ENCODE results near the gene SNX32.
A peak's percentile ranks its signal among the peaks of the same experiment; 100 is the strongest.

The SNX32 gene

DNA sequence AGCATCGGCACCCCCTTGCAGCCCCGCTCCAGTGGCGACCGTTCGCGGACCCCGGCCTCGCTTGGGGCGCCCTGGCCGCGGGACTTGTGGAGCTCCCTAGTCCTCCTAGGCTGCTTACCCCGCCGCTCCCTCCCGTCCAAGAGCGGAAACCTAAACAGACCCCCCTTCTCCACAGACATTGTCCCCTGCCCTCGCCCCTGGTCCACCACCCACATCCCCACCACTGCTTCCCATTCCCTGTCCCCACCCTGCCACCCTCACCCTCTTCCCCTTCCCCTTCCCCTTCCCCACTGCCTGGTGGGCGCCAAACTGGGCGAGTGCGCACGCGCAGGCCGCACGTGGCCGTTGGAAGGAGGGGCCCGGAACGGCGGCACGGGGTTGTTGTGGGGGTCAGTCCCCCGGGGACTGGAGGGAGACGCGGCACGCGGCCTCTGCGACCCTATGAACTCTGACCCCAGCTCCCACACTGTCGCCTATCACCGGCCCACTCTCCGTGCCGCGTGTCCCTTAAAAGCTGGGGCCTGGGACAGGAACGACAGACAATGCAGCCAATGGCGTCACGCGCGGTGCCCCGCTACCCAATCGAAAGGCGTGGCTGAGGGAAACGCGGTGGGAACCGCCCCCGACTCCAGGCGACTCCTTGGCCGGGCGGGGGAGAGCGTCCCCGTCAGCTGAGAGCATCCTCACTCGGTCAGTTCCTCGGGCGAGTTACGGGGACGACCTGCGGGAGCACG lies at the start of gene SNX32:
TSS of gene SNX32 (plus strand) at position 667 of the 734 bp plus-strand sequence. CDS start 103 bp downstream, outside the sequence.
- peaks cover 11 to 21% of the 10 kb centered on the region in 2 donors for H3K4me1 ChIP-seq (ENCODE audit: control insufficient read depth in 1 of 2, insufficient read depth in 2 of 2, low read length in 2 of 2)
- no peaks in the 10 kb centered on the region for H3K36me3 ChIP-seq (ENCODE audit: control insufficient read depth in 1 of 2, insufficient read depth in 2 of 2, low read length in 2 of 2)
- peak within 1 kb of the TSS; percentile 62 to 69 for H3K9ac ChIP-seq (ENCODE audit: low read depth in 1 of 2, low read length in 2 of 2)
- peak within 1 kb of the TSS; percentile 79 to 88 for H3K4me3 ChIP-seq (ENCODE audit: low read depth in 1 of 2, low read length in 2 of 2)
- H3K27me3 ChIP-seq (ENCODE audit: control insufficient read depth in 1 of 2, insufficient read depth in 2 of 2, low read length in 2 of 2) = no peaks in the 10 kb centered on the region
- H3K27ac ChIP-seq (ENCODE audit: low read depth, low read length) = no peak within 1 kb of the TSS
- H3K9me3 ChIP-seq (ENCODE audit: control insufficient read depth in 1 of 2, low read length in 2 of 2) = no peaks in the 10 kb centered on the region

DNA sequence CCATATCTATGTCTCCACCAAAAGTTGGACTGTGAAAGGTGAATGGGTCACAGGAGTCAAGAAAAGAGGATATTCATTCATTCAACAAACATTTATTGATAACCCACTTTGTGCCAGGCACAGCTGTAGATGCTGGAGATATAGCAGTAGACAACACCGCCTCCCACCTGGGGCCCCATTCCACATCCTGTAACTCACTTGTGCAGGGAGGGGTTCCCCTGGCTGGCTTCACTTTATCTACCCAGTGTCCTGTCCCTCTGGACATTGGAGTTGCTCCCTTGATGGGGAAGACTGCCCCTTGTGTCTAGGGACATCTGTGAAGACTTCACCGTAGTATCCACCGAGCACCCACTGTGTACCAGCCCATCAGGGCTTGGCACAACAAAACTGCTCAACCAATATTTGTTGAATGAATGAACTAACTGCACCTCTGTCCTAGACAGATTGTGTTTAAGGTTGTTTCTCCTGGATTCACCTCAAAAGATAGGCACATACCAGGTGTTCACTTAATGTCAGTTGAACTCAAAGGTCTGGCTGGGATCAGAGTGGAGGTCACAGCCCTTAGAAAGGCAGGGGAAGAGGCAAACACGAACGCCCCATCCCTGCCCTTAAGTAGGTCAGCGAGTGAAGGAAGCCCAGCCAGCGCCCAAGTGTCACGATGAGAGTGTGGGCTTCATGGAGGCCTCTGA lies 48.3 kb upstream of the SNX32 start:
- Histone ChIP-seq H3K27me3 (ENCODE audit: control insufficient read depth in 1 of 2, insufficient read depth in 2 of 2, low read length in 2 of 2) (peaks cover 4 to 5% of the 10 kb centered on the region in 2 donors), H3K9ac (ENCODE audit: low read depth in 1 of 2, low read length in 2 of 2) (no peak overlapping the region), H3K9me3 (ENCODE audit: control insufficient read depth in 1 of 2, low read length in 2 of 2) (no peaks in the 10 kb centered on the region), H3K36me3 (ENCODE audit: control insufficient read depth in 1 of 2, insufficient read depth in 2 of 2, low read length in 2 of 2) (peaks cover 0 to 3% of the 10 kb centered on the region in 2 donors), H3K27ac (ENCODE audit: low read depth, low read length) (no peak overlapping the region), H3K4me1 (ENCODE audit: control insufficient read depth in 1 of 2, insufficient read depth in 2 of 2, low read length in 2 of 2) (peaks cover 24 to 29% of the 10 kb centered on the region in 2 donors), H3K4me3 (ENCODE audit: low read depth in 1 of 2, low read length in 2 of 2) (no peak overlapping the region)

DNA sequence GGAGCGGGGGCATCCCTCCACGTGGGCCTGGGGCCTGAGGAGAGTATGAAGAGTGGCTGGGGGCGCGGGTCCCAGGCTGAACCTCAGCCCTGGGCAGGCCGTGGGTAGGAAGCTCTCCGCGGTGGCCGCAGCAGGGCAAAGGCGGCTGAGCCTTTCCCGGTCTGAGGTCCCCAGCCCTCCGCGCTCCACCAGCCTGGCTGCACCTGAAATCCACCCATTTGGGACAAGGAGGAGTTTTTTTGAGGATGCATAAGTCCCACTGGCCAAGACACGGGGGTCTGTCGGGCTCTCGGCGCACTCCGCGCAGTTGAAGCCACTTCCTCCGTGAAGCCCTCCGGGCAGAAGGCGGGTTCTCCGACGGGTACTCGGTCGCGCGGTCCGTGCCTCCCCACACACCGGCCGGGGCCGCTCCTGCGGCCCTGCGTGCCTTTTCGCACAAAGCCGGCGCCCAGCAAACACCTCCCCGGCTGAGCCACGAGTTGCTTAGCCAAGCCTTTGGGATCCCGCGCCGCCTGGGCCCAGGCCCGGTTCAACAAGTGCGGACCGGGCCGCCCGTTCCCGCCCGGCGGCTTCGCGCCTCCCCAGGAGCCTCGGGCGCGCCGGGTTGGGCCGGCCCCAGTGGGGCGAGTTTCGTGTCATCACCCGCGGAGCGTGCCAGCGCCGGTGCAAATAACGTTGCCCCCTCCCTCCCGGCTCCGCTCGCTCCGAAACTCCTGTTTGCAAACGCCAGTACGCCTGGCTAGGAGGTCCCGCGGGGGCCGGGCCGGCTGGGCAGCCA lies 47.6 kb upstream of the SNX32 start:
- H3K9ac ChIP-seq (ENCODE audit: low read depth in 1 of 2, low read length in 2 of 2) = no peak overlapping the region
- H3K27ac ChIP-seq (ENCODE audit: low read depth, low read length) = no peak overlapping the region
- H3K27me3 ChIP-seq (ENCODE audit: control insufficient read depth in 1 of 2, insufficient read depth in 2 of 2, low read length in 2 of 2) = peaks cover 4 to 5% of the 10 kb centered on the region in 2 donors
- H3K36me3 ChIP-seq (ENCODE audit: control insufficient read depth in 1 of 2, insufficient read depth in 2 of 2, low read length in 2 of 2) = peaks cover 0 to 3% of the 10 kb centered on the region in 2 donors
- H3K4me3 ChIP-seq (ENCODE audit: low read depth in 1 of 2, low read length in 2 of 2) = peak overlapping the region; percentile 36 to 40
- peaks cover 31 to 36% of the 10 kb centered on the region in 2 donors for H3K4me1 ChIP-seq (ENCODE audit: control insufficient read depth in 1 of 2, insufficient read depth in 2 of 2, low read length in 2 of 2)
- no peaks in the 10 kb centered on the region for H3K9me3 ChIP-seq (ENCODE audit: control insufficient read depth in 1 of 2, low read length in 2 of 2)

DNA sequence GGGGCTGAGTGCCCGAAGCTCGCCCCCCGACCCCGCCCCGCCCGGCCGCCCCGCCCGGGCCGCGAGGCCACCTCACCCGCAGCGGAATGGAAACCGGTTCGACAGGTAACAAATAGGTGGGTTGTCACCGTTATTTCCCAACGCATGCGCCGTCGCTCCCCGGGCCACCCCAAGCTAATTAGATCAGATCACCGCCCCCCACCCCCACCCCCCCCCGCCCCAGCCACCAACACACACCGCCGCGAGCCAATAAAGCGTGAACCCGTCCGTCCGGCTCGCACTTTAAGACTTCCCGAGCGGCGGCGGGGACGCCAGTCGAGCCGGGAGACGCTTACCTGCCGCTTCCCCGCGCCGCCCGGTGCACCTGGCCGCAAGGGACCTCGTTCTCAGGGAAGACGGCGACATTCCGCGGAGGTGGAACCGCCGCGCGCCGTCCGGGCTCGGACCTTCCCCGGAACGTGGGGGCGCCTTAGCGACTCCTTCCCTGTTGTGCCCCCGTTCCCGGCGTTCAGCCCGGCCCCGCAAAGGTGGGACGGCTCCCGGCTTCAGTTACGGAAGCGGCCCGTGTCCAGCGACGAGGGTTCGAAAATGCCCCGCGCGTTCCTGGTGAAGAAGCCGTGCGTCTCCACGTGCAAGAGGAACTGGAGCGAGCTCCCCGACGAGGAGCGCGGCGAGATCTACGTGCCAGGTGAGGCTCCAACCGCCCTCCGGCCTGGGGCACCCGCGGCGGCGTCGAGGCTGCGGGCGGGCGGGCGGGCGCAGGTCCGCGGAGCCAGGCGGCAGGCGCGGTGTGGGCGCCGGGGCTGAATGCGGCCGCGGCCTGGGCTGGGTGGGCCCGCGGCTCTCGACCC lies 46.8 kb upstream of the SNX32 start, which contains the start of gene OVOL1:
TSS of gene OVOL1 (plus strand) at position 278 of the 851 bp plus-strand sequence. CDS start at position 589, 311 bp downstream.
- Histone ChIP-seq H3K36me3 (ENCODE audit: control insufficient read depth in 1 of 2, insufficient read depth in 2 of 2, low read length in 2 of 2) (peaks cover 0 to 3% of the 10 kb centered on the region in 2 donors), H3K4me3 (ENCODE audit: low read depth in 1 of 2, low read length in 2 of 2) (peak within 1 kb of the TSS; percentile 82 to 85), H3K9ac (ENCODE audit: low read depth in 1 of 2, low read length in 2 of 2) (peak within 1 kb of the TSS; percentile 83 to 91), H3K9me3 (ENCODE audit: control insufficient read depth in 1 of 2, low read length in 2 of 2) (no peaks in the 10 kb centered on the region), H3K27ac (ENCODE audit: low read depth, low read length) (peak within 1 kb of the TSS; percentile 81), H3K27me3 (ENCODE audit: control insufficient read depth in 1 of 2, insufficient read depth in 2 of 2, low read length in 2 of 2) (peaks cover 4 to 5% of the 10 kb centered on the region in 2 donors), H3K4me1 (ENCODE audit: control insufficient read depth in 1 of 2, insufficient read depth in 2 of 2, low read length in 2 of 2) (peaks cover 39 to 40% of the 10 kb centered on the region in 2 donors)

DNA sequence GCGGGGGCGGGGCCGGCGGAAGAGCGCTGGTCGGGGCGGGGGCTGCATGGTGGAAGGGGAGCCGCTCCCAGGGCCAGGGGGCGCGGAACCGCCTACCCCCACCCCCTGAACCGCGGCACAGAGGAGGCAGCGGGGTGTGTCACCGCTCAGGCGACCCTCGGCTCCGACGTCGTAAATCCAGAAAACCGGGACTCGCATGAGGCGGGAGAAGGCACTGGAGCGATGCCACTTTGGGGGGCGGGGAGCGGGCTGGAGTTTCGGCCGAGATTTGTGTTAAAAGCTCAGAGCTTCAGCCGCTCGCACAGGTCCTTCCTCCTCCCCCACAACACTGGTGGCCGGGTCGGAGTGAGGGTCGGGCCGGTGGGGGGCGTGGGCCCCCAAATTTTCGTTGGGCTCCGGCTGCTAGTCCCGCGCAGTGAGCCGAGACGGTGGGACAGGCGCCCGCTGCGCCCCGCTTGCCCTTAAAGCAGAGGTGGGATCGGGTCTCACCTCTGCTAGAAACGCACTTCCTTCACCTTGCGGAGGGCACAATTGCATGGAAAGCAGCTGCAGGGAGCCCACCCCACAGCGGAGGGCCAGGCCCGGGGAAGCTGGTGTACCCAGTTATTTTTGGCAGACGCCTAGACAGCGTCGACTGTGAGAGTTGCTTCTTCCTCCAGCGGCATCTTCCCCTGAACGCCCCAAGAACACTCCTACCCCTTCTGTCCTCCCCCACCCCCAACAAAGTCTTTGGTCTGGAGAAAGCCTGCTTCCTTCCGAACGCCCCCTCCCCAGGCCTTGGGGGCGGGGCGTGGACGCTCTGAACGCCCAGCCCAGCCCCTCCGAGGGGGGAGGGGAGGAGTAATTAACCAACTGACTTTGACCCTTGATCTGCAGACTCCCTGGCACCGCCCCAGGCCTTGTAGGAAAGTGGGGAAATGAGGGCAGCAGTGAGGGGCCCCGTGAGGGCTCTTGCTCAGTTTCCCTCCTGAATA lies 45.8 kb upstream of the SNX32 start:
- Histone ChIP-seq H3K4me3 (ENCODE audit: low read depth in 1 of 2, low read length in 2 of 2) (peak overlapping the region; percentile 82 to 85), H3K9ac (ENCODE audit: low read depth in 1 of 2, low read length in 2 of 2) (peak overlapping the region; percentile 83 to 91)

DNA sequence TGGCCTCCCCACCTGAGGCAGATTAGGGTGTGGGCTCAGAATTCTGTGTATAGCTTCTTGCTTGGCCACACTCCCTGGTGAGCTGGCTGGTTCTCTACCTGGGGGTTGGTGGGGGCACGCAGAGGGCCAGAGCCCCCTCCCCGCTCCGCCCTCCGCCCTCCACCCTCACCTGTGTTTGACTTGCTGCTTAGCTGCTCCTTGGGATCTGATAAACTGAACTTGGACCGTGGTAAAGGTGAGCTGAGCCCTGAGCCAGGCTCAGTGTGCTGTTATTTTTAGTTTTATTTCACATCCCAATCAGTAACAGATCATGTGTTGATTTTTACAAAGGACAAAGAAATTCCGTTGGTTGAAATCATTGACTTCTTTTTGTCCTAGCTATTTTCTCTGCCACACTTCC lies 44.9 kb upstream of the SNX32 start:
- Histone ChIP-seq H3K9ac (ENCODE audit: low read depth in 1 of 2, low read length in 2 of 2) (peak overlapping the region; percentile 73 to 91), H3K27ac (ENCODE audit: low read depth, low read length) (peak overlapping the region; percentile 75), H3K4me3 (ENCODE audit: low read depth in 1 of 2, low read length in 2 of 2) (peak overlapping the region; percentile 82 to 85), H3K36me3 (ENCODE audit: control insufficient read depth in 1 of 2, insufficient read depth in 2 of 2, low read length in 2 of 2) (peaks cover 0 to 3% of the 10 kb centered on the region in 2 donors), H3K4me1 (ENCODE audit: control insufficient read depth in 1 of 2, insufficient read depth in 2 of 2, low read length in 2 of 2) (peaks cover 52 to 58% of the 10 kb centered on the region in 2 donors), H3K27me3 (ENCODE audit: control insufficient read depth in 1 of 2, insufficient read depth in 2 of 2, low read length in 2 of 2) (peaks cover 4 to 5% of the 10 kb centered on the region in 2 donors), H3K9me3 (ENCODE audit: control insufficient read depth in 1 of 2, low read length in 2 of 2) (no peaks in the 10 kb centered on the region)

More for the DNA sequence above, 45.8 kb upstream of the SNX32 start:
- Histone ChIP-seq H3K27me3 (ENCODE audit: control insufficient read depth in 1 of 2, insufficient read depth in 2 of 2, low read length in 2 of 2) (peaks cover 4 to 5% of the 10 kb centered on the region in 2 donors), H3K36me3 (ENCODE audit: control insufficient read depth in 1 of 2, insufficient read depth in 2 of 2, low read length in 2 of 2) (peaks cover 0 to 3% of the 10 kb centered on the region in 2 donors), H3K9me3 (ENCODE audit: control insufficient read depth in 1 of 2, low read length in 2 of 2) (no peaks in the 10 kb centered on the region), H3K4me1 (ENCODE audit: control insufficient read depth in 1 of 2, insufficient read depth in 2 of 2, low read length in 2 of 2) (peaks cover 46 to 50% of the 10 kb centered on the region in 2 donors), H3K27ac (ENCODE audit: low read depth, low read length) (peak overlapping the region; percentile 75)

DNA sequence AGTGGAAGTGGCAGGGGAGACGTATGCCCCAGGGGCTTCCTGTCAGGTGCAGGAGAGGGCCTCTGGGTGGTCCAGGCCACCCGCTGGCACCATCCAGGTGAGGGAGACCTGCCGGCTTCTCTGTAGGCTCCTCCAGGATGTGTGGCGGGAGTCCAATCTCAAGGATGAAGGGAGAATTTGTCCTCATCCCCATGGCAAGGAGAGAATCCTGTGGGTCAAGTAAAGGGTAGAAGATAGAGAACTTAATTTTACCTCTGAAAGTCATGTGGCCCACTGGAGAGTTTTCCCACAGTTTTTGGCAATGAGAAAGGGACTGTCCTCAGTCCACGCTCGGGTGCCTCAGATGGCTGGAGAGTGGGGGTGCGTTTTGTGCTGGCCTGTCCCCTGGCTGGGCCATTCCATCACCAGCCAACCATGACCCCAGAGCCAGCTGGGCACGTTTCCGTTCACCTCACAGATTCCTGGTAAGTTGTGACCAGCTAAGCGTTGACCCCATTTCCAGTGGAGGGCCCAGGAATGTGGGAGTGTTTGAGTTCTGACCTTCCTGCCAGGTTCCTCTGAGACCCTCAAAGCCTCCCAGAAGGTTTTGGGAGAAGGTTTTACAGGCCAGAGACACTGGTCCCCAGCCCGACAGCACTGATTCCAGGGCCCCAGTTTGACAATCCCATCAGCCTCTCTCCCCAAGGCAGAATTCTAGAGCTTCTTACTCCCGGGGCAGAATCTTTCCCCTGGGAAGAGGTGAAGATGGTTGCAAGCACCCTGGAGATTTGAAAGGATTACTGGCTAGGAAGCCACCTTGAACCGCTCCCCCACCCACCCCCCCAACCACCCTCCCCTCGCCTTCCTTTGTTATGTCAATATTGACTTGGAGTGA lies 44.3 kb upstream of the SNX32 start:
- H3K27ac ChIP-seq (ENCODE audit: low read depth, low read length) = peak overlapping the region; percentile 36
- H3K27me3 ChIP-seq (ENCODE audit: control insufficient read depth in 1 of 2, insufficient read depth in 2 of 2, low read length in 2 of 2) = peaks cover 4 to 5% of the 10 kb centered on the region in 2 donors
- peak overlapping the region; percentile 39 to 91 for H3K9ac ChIP-seq (ENCODE audit: low read depth in 1 of 2, low read length in 2 of 2)
- peaks cover 59 to 65% of the 10 kb centered on the region in 2 donors for H3K4me1 ChIP-seq (ENCODE audit: control insufficient read depth in 1 of 2, insufficient read depth in 2 of 2, low read length in 2 of 2)
- peaks cover 5 to 6% of the 10 kb centered on the region in 2 donors for H3K36me3 ChIP-seq (ENCODE audit: control insufficient read depth in 1 of 2, insufficient read depth in 2 of 2, low read length in 2 of 2)
- H3K4me3 ChIP-seq (ENCODE audit: low read depth in 1 of 2, low read length in 2 of 2) = peak overlapping the region; percentile 82 to 85
- H3K9me3 ChIP-seq (ENCODE audit: control insufficient read depth in 1 of 2, low read length in 2 of 2) = no peaks in the 10 kb centered on the region

Measured in duodenal mucosa (tissue), 2 donors.